ENCODE measurements around the gene KLK3. TPM values are rescaled to one million over a fixed set of nuclear protein-coding genes. Genes with fewer than 3 reads are reported as not detected.

KLK3 gene
- total and polyA plus RNA-seq, 2 of the 4 experiments (the other 2 are of a cell fraction) = not detected

- no TSS peak for BruUV-seq (replicated peaks)
- Histone ChIP-seq H4K20me1 (ENCODE audit: insufficient read depth, low read length) (no peaks in the 10 kb centered on the region), H2AK9ac (replicated peaks; ENCODE audit: low read depth, low read length, poor library complexity) (no peak overlapping the region), H3K9me1 (ENCODE audit: insufficient read depth, low read length) (no peaks in the 10 kb centered on the region), H3K4me2 (ENCODE audit: low read depth, low read length) (no peak overlapping the region), H3K27me3 (ENCODE audit: control insufficient read depth, insufficient read depth, low read length) (peaks cover 43% of the 10 kb centered on the region), H3K14ac (replicated peaks; ENCODE audit: low read depth, low read length) (no peak overlapping the region), H3K4ac (ENCODE audit: low read depth, low read length) (no peak overlapping the region), H4K8ac (ENCODE audit: low read depth in 2 of 2, low read length in 2 of 2) (no peak overlapping the region), H3K79me1 (ENCODE audit: low read depth in 1 of 2, low read length in 2 of 2) (no peaks in the 10 kb centered on the region), H4K5ac (ENCODE audit: low read depth, low read length) (no peak overlapping the region), H2AK5ac (ENCODE audit: low read depth, low read length) (no peak overlapping the region), H3K27ac (ENCODE audit: insufficient read depth, low read length) (no peak overlapping the region), H2AFZ (replicated peaks; ENCODE audit: low read length, poor library complexity) (no peak overlapping the region), H2BK20ac (ENCODE audit: low read depth, low read length) (no peak overlapping the region), H2BK15ac (ENCODE audit: low read depth, low read length) (no peak overlapping the region), H2BK5ac (ENCODE audit: low read depth, low read length, poor library complexity, severe bottlenecking) (no peak overlapping the region), H3K23ac (ENCODE audit: low read depth, low read length) (no peak overlapping the region), H3K9me3 (ENCODE audit: control insufficient read depth, insufficient read depth, low read length) (no peaks in the 10 kb centered on the region), H2BK120ac (ENCODE audit: low read depth, low read length) (no peak overlapping the region), H3K4me3 (ENCODE audit: insufficient read depth, low read depth, low read length) (no peak overlapping the region), H3K4me1 (ENCODE audit: control insufficient read depth, insufficient read depth, low read length) (no peaks in the 10 kb centered on the region), H3K9ac (ENCODE audit: low read depth, low read length) (no peak overlapping the region), H3K56ac (ENCODE audit: extremely low read depth, insufficient read depth, low read length) (no peak overlapping the region), H4K91ac (ENCODE audit: insufficient read depth, low read depth, low read length) (no peak overlapping the region), H3K36me3 (ENCODE audit: control insufficient read depth, insufficient read depth, low read length) (no peaks in the 10 kb centered on the region), H3K18ac (ENCODE audit: low read depth, low read length) (no peak overlapping the region)
- ChIA-PET POLR2A (ENCODE audit: unreplicated experiment) (no interaction called here), CTCF (no interaction called here)
- ATAC-seq (ENCODE audit: low read depth) = no peak
- 3% methylated on average over 8 of the region's 15 CpGs; no CpG with 5 or more reads in 1 of the 2 experiments for WGBS, 2 experiments (ENCODE audit: extremely low coverage in 2 of 2, insufficient read length in 1 of 2)
- dilution Hi-C loops (cut with HindIII; ENCODE audit: low sequenced_read_pairs, unreplicated experiment) (no loop called here), intact Hi-C loops (cut with micrococcal nuclease) (no loop called here), in situ Hi-C loops (cut with MboI; ENCODE audit: low sequenced_read_pairs) (no loop called here)
- no peak for DNase-seq
- no peak for TF ChIP-seq CEBPB (IDR thresholded peaks at IDR 0.05; ENCODE audit: low read depth, low read length)
- no peak for TF ChIP-seq ELK1 (IDR thresholded peaks at IDR 0.05; ENCODE audit: borderline replicate concordance, low read depth, low read length)
- TF ChIP-seq RFX5 (IDR thresholded peaks at IDR 0.05; ENCODE audit: low read depth, low read length) = no peak
- no peak for TF ChIP-seq MXI1 (IDR thresholded peaks at IDR 0.05; ENCODE audit: borderline replicate concordance, low read depth, low read length)
- TF ChIP-seq BHLHE40 (IDR thresholded peaks at IDR 0.05; ENCODE audit: low read depth, low read length) = no peak
- no peak for TF ChIP-seq MAFK (IDR thresholded peaks at IDR 0.05; ENCODE audit: low read depth, low read length)
- no peak for TF ChIP-seq RCOR1 (IDR thresholded peaks at IDR 0.05; ENCODE audit: insufficient replicate concordance, low read length)
- TF ChIP-seq CTCF (conservative IDR thresholded peaks at IDR 0.05; ENCODE audit: low read depth, low read length) = no peak
- TF ChIP-seq CHD1 (IDR thresholded peaks at IDR 0.05; ENCODE audit: low read depth, low read length) = no peak
- TF ChIP-seq MAZ (IDR thresholded peaks at IDR 0.05; ENCODE audit: borderline replicate concordance, low read depth, low read length) = no peak
- TF ChIP-seq RAD21 (IDR thresholded peaks at IDR 0.05; ENCODE audit: low read length) = no peak
- TF ChIP-seq POLR2A (IDR thresholded peaks at IDR 0.05; ENCODE audit: low read depth, low read length) = no peak
- TF ChIP-seq SMC3 (IDR thresholded peaks at IDR 0.05; ENCODE audit: low read depth, low read length) = no peak
- TF ChIP-seq NFE2L2 (IDR thresholded peaks at IDR 0.05; ENCODE audit: low read depth, low read length) = no peak
- no peak for TF ChIP-seq USF2 (IDR thresholded peaks at IDR 0.05; ENCODE audit: low read depth, low read length)
- TF ChIP-seq FOS (IDR thresholded peaks at IDR 0.05; ENCODE audit: low read depth, low read length) = no peak
Observed at GRCh38 chr19:50820086-50820485, 34.6 kb upstream of the KLK3 start.
